IPS DF 6.9 (cell line): ENCODE measurements around the gene TUBA3D.
"Not testable (repeated sequence)": the region's sequence is repeated elsewhere in the genome, so short reads cannot be mapped to it uniquely, and the experiment has no call there.

Experiments used
- DNase-seq: peaks from one replicate; pipeline ENCODE4 v3.0.0-alpha.2; 2013; ENCODE audit warnings: low read depth, low spot score
- H3K27ac ChIP-seq: one replicate; pipeline ENCODE4 v1.5.1; 2013; ENCODE audit warnings: low read length, control low read depth
- H3K27me3 ChIP-seq: 2 replicates; pipeline ENCODE4 v1.6.1; 2013; ENCODE audit warnings: mild to moderate bottlenecking, low read length; ENCODE audit not compliant: control insufficient read depth, insufficient read depth
- H3K36me3 ChIP-seq: 2 replicates; pipeline ENCODE4 v1.6.1; 2013; ENCODE audit warnings: low read length; ENCODE audit not compliant: control insufficient read depth, insufficient read depth
- H3K4me1 ChIP-seq: 2 replicates; pipeline ENCODE4 v1.6.1; 2013; ENCODE audit warnings: low read length; ENCODE audit not compliant: control insufficient read depth, insufficient read depth
- H3K4me3 ChIP-seq: 2 replicates; pipeline ENCODE4 v1.5.1; 2013; ENCODE audit warnings: mild to moderate bottlenecking, low read length
- H3K9me3 ChIP-seq: 2 replicates; pipeline ENCODE4 v1.6.1; 2013; ENCODE audit warnings: low read length, inconsistent platforms; ENCODE audit not compliant: control insufficient read depth, insufficient read depth
- WGBS: extraction: QIAGEN DNeasy Blood & Tissue Kit; methylation state at CpG from one replicate; pipeline ENCODE4 v1.1.7; 2013; ENCODE audit warnings: mixed read lengths, missing lambda C conversion rate; ENCODE audit not compliant: insufficient read length, insufficient coverage; 5-methylcytosine and 5-hydroxymethylcytosine counted together

The TUBA3D gene

DNA sequence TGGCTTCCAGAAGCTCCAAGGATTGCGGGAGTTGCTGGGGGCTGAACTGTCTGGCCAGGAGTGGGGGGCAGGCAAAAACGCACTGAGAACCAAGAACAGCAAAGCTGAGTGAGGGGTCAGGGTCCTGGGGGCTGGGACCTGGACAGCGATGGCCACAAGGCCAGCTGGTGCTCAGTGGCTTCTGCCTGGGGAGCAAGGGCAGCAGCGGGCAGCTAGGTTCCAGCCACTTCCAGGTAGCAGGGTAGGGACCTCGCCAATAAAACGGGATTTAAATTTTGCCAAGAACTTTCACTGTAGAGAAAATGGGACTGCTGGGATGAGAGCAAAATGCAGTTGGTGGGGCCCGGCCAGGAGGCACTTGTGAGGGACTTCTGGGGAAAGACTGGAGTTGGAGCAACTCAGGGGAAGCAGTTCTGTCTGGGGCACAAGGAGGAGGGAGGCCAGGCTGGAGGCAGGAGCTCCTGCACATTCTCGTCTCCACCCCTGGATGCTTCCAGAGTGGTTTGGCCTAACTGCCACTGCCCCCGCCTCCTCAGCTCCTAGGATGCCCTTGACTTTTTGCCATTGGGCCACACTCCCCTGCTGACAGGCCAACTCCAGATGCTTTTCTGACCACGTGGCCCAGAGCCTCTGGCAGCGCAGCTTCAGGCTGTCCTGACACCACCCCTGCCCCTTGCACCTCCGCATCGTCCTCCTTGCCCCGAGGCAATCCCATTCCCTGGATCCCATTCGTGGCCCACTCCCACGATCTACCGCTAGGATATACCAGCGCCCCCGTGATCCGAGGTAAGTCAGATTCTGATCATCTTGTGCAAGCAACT, 46.3 kb downstream of the TUBA3D start:
- no peaks in the 10 kb centered on the region for H3K9me3 ChIP-seq
- peaks cover 2% of the 10 kb centered on the region; the same call in 1 of the 2 replicates for H3K4me1 ChIP-seq
- no peaks in the 10 kb centered on the region for H3K27me3 ChIP-seq
- peaks cover 16% of the 10 kb centered on the region for H3K36me3 ChIP-seq
- no peak overlapping the region for H3K27ac ChIP-seq
- DNase-seq: peak; percentile 18
- WGBS: no CpG with 5 or more reads among the region's 20 CpGs
- H3K4me3 ChIP-seq: no peak overlapping the region

DNA sequence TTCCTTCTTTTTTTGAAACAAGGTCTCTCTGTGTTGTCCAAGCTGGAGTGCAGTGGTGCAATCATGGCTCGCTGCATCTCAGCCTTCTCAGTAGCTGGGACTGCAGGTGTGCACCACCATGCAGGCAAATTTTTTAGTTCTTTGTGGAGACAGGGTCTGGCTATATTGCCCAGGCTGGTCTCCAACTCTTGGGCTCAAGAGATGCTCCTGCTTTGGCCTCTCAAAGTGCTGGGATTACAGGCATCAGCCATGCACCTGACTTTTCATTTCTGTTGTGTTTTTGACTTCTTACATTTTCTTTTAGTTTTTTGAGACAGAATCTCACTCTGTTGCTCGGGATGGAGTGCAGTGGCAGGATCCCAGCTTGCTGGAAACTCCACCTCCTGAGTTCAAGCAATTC, 49.3 kb downstream of the TUBA3D start:
- H3K27me3 ChIP-seq, H3K4me3 ChIP-seq, DNase-seq, H3K36me3 ChIP-seq, H3K9me3 ChIP-seq, H3K4me1 ChIP-seq, H3K27ac ChIP-seq: not testable (repeated sequence)
- no CpG with 5 or more reads among the region's 2 CpGs for WGBS

DNA sequence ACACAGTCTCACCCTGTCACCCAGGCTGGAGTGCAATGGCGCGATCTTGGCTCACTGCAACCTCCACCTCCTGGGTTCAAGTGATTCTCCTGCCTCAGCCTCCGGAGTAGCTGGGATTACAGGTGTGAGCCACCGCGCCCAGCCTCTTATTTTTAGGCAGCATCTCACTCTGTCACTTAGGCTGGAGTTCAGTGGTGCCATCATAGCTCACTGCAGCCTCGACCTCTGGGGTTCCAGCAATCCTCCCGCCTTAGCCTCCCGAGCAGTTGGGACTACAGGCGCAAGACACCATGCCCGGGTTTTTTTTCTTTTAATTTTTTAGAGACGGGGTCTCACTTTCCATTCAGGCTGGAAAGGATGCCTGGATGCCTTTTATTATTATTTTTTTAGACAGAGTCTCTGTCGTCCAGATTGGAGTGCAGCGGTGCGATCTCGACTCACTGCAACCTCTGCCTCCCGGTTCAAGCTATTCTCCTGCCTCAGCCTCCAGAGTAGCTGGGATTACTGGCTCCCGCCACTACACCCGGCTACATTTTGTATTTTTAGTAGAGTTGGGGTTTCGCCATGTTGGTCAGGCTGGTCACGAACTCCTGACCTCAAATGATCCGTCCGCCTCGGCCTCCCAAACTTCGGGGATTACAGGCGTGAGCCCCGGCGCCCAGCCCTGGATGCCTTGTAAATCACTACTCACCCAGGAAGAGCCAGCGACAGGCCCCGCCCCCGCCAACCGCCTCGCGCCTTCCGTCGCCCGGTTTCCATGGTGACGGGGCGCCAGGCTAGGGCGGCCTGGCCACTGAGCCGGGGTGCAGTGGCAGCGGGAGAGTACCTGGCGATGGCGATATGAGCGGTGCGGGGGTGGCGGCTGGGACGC, 51.4 kb downstream of the TUBA3D start, which contains the start of gene CCDC74A:
CCDC74A (plus strand) TSS at position 758 of the 871 bp plus-strand sequence; CDS start at position 841, 83 bp downstream.
- not testable (repeated sequence) for H3K27ac ChIP-seq, H3K4me1 ChIP-seq, H3K36me3 ChIP-seq, H3K27me3 ChIP-seq, DNase-seq, H3K9me3 ChIP-seq
- peak within 1 kb of the TSS; percentile 53; the same call in 1 of the 2 replicates for H3K4me3 ChIP-seq
- no CpG with 5 or more reads among the region's 47 CpGs for WGBS

DNA sequence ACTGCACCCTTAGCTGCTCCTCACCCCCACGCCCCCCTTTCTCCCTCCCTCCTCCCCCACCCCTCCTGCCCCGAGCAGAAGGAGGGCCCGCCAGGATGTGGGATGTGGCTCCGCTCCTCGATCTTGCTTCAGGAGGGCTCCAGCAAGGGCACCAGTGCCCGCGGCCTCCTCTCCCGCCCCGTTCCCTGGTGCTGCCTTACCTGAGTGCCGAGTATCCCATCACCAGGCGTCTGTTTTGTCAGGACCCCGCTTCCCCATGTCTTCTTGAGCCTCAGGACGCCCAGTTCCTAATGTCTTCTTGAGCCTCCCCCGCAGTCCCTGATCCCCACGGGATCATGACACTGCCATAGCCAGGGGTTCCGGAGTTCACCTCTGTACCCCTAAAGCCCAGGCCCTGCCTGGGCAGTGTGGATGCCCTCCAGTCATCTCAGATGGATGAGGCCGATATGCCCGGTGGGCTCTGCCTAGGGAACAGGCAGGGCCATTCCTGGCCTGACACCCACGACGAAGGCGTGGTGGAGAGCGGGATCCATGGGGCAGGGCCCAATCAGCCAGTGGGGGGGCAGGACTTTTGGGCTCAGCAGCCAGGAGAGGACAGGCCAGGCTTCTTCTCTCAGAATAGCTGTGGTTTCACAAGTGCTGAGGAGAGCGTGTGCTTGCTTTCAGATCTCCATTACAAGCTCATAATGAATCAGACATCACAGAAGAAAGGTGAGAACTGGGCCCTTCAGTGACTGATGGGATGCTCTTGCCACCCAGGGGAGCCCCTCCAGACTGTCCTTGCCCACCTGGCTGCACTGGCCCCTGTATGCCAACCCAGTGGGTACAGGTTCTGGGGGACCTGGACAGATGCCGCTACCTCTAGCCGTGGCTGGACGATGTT, 53.3 kb downstream of the TUBA3D start:
- not testable (repeated sequence) for H3K9me3 ChIP-seq, H3K27me3 ChIP-seq, H3K4me3 ChIP-seq, H3K36me3 ChIP-seq, H3K27ac ChIP-seq, H3K4me1 ChIP-seq, DNase-seq
- WGBS: no CpG with 5 or more reads among the region's 26 CpGs

DNA sequence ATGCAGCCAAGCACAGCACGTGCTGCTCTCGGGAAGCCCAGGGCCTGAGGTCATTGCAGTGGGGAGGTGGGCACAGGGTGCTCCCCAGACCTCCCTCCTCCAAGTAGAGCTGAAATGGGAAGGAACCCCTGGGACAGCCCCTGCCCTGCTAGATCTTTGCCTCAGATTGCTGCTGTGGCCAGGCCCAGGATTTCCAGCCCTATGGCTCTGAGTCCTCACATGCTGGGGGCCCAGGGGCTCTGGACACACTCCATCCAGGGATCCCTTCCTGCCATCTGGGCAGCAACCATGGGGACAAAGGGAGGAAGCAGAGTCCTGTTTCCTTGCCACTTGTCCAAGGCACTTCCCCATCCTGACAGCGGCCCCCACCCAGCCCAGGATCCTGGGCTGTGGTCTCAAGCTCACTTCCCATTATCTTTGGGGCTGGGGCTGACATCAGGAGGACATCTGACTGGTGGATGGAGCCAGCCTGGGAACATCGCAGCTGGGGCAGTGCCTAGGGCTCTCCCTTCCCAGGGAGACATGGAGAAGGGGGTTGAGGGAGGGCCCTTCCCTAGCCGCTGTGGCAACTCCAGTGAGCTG, 54.0 kb downstream of the TUBA3D start:
- not testable (repeated sequence) for H3K27ac ChIP-seq, H3K4me1 ChIP-seq, H3K36me3 ChIP-seq, DNase-seq, H3K4me3 ChIP-seq, H3K9me3 ChIP-seq, H3K27me3 ChIP-seq
- WGBS: no CpG with 5 or more reads among the region's 5 CpGs

DNA sequence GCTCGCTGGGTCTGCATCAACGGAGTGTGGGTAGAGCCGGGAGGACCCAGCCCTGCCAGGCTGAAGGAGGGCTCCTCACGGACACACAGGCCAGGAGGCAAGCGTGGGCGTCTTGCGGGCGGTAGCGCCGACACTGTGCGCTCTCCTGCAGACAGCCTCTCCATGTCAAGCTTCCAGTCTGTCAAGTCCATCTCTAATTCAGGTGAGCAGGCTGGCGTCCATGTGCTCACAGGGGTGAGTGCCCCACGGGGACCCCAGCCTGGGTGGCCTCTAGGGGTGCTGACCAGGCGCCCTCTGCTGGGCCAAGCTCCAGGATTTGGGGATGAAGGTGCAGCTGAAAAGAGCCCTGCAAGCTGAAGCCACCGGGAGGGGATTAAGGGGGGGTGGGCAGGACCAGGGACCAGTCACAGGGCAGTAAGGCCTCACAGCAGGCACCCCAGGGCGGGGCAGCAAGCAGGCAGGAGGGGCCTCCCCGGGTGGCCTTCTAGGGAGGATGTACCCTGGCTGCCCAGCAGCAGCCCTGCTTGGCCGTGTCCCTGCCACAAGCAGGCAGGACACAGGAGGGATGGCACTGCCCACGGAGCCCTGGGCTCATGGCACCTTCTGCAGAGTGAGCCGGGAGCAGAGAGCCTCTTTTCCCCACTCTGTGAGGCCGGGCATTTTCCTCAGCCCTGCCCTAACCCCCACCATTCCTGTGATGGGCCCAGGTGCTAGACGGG, 54.9 kb downstream of the TUBA3D start:
- WGBS: no CpG with 5 or more reads among the region's 22 CpGs
- H3K4me3 ChIP-seq, DNase-seq: not testable (repeated sequence)

DNA sequence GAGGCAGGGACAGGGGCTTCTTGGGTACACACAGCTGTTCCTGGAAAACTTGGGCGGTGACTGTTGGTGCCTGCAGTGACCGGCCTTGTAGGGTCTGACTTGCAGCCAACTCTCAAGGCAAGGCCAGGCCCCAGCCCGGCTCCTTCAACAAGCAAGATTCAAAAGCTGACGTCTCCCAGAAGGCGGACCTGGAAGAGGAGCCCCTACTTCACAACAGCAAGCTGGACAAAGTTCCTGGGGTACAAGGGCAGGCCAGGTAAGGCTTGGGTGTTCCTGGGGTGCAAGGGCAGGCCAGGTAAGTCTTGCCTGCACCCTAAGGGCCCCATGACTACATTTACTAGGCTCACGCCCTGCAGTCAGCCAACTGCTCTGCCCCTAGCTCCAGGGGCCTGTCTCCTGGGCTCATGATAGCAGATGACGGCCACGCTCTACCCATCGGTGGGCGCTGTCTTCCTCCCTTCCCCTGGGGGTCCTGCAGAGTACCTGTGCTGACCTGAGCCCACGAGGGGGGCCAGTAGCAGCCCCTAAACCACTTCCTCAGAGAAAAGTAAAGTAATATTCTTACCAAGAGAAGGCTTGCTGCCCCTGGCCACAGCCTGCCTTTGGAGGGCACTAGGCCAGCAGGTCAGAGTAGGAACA, 55.7 kb downstream of the TUBA3D start:
- no CpG with 5 or more reads among the region's 11 CpGs for WGBS
- not testable (repeated sequence) for H3K4me3 ChIP-seq, H3K27me3 ChIP-seq, DNase-seq, H3K36me3 ChIP-seq, H3K27ac ChIP-seq, H3K4me1 ChIP-seq, H3K9me3 ChIP-seq

More for the DNA sequence above, 54.9 kb downstream of the TUBA3D start:
- H3K36me3 ChIP-seq, H3K9me3 ChIP-seq, H3K27ac ChIP-seq, H3K4me1 ChIP-seq, H3K27me3 ChIP-seq: not testable (repeated sequence)
